Lung (tissue), 12 donors: ENCODE results near the gene CDH23. TPM values are rescaled to one million over a fixed set of nuclear protein-coding genes. Genes with fewer than 3 reads are reported as not detected.

ENCODE experiments used
- ATAC-seq: fragments of 200-7000 bp; cut with Tn5 transposase; one replicate; pipeline ENCODE4 v1.9.1; 2020; ENCODE audit warnings: moderate number of reproducible peaks; ENCODE audit not compliant: insufficient read depth, low FRiP score
- DNase-seq, 3 donors: peaks; one replicate each; pipeline ENCODE4 v3.0.0-alpha.2; 2013 to 2017
- H3K27ac ChIP-seq, 2 donors: one replicate each; pipeline ENCODE4 v1.5.1; 2013; ENCODE audit warnings: mild to moderate bottlenecking in 2 of 2, moderate library complexity in 2 of 2, control low read depth in 1 of 2, inconsistent platforms in 1 of 2, low read depth in 1 of 2, low read length in 1 of 2
- H3K27me3 ChIP-seq, 3 donors: one replicate each; pipeline ENCODE4 v1.5.1; 2013; ENCODE audit warnings: low read length in 2 of 3; ENCODE audit not compliant: control insufficient read depth in 3 of 3, insufficient read depth in 3 of 3
- H3K36me3 ChIP-seq, 4 donors: one replicate each; pipeline ENCODE4 v1.5.1; 2013; ENCODE audit warnings: low read length in 4 of 4, mild to moderate bottlenecking in 1 of 4, moderate library complexity in 1 of 4; ENCODE audit not compliant: control insufficient read depth in 4 of 4, insufficient read depth in 4 of 4
- H3K4me1 ChIP-seq, 5 donors: one replicate each; pipeline ENCODE4 v1.5.1; 2013; ENCODE audit warnings: low read length in 5 of 5, mild to moderate bottlenecking in 2 of 5, moderate library complexity in 1 of 5; ENCODE audit not compliant: control insufficient read depth in 5 of 5, insufficient read depth in 5 of 5
- H3K4me3 ChIP-seq: one replicate; pipeline ENCODE4 v1.5.1; 2013; ENCODE audit warnings: mild to moderate bottlenecking, control low read depth, moderate library complexity
- H3K9ac ChIP-seq, 2 donors: one replicate each; pipeline ENCODE4 v1.5.1; 2013; ENCODE audit warnings: low read length in 2 of 2, control low read depth in 1 of 2; ENCODE audit not compliant: insufficient read depth in 1 of 2
- H3K9me3 ChIP-seq, 4 donors: one replicate each; pipeline ENCODE4 v1.5.1; 2013; ENCODE audit warnings: low read length in 3 of 4, mild to moderate bottlenecking in 1 of 4, moderate library complexity in 1 of 4; ENCODE audit not compliant: control insufficient read depth in 4 of 4, insufficient read depth in 3 of 4
- WGBS, 2 donors: extraction: QIAGEN DNeasy Blood & Tissue Kit; methylation state at CpG; one replicate each; pipeline ENCODE4 v1.1.7; 2013; 5-methylcytosine and 5-hydroxymethylcytosine counted together
- polyA plus RNA-seq, 2 donors: library from polyadenylated mRNA; stranded (reverse); fragments of 200-250 nt; gene quantifications; one replicate each; pipeline ENCODE4 v1.2.1, GENCODE V29; 2013
- total RNA-seq, 2 donors: library from RNA; depleted of rRNA in 1 of 2; stranded (reverse); fragments of >200 nt in 1 of 2; gene quantifications; one replicate each; pipeline ENCODE4 v1.2.1, GENCODE V29; 2014 to 2021
- TF ChIP-seq, protein P1 (sequence below): IDR thresholded peaks from 2 replicates; pipeline ENCODE4 v1.5.1; 2012; ENCODE audit warnings: mild to moderate bottlenecking; ENCODE audit errors: control extremely low read depth, extremely low read depth
- donor health status: control.
- donor health status: control.
- donor health status: Bipolar disorder and iron deficiency.
- donor health status: healthy.
- donor health status: DM: yes; HTN: yes; CAD: no.

CDH23 gene
- total and polyA plus RNA-seq, 4 donors: 4.5 to 29.5 (median 6.0) TPM

DNA sequence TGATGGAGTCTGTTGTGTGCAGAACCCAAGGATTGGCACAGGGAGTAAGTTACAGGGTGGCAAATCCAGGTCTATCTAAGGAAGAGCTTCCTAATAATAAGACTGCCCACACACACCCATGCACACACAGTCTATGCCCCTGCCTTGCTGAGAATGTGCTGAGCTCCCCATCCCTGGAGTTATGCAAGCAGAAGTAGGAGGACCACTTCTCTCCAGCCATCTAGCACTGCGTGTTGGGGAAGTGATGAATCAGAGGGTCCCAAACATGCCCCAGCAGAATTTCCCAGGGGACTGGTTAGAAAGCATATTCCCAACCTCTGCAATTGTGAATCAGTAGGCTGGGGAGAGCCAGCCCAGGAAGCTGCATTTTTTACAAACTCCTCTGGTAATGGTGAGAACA, 117.2 kb downstream of the CDH23 start:
- no peaks in the 10 kb centered on the region for H3K9me3 ChIP-seq
- no peak for ATAC-seq
- H3K4me3 ChIP-seq: no peak overlapping the region
- 63 to 82% methylated on average over 1 of the region's 1 CpG for WGBS, 2 donors
- H3K36me3 ChIP-seq: no peaks in the 10 kb centered on the region
- DNase-seq: no peak
- H3K27ac ChIP-seq: no peak overlapping the region
- H3K9ac ChIP-seq: no peak overlapping the region
- TF ChIP-seq, protein P1, sequence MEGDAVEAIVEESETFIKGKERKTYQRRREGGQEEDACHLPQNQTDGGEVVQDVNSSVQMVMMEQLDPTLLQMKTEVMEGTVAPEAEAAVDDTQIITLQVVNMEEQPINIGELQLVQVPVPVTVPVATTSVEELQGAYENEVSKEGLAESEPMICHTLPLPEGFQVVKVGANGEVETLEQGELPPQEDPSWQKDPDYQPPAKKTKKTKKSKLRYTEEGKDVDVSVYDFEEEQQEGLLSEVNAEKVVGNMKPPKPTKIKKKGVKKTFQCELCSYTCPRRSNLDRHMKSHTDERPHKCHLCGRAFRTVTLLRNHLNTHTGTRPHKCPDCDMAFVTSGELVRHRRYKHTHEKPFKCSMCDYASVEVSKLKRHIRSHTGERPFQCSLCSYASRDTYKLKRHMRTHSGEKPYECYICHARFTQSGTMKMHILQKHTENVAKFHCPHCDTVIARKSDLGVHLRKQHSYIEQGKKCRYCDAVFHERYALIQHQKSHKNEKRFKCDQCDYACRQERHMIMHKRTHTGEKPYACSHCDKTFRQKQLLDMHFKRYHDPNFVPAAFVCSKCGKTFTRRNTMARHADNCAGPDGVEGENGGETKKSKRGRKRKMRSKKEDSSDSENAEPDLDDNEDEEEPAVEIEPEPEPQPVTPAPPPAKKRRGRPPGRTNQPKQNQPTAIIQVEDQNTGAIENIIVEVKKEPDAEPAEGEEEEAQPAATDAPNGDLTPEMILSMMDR: no peak
- peaks cover 0 to 7% (median 0%) of the 10 kb centered on the region in 5 donors for H3K4me1 ChIP-seq
- no peaks in the 10 kb centered on the region for H3K27me3 ChIP-seq

DNA sequence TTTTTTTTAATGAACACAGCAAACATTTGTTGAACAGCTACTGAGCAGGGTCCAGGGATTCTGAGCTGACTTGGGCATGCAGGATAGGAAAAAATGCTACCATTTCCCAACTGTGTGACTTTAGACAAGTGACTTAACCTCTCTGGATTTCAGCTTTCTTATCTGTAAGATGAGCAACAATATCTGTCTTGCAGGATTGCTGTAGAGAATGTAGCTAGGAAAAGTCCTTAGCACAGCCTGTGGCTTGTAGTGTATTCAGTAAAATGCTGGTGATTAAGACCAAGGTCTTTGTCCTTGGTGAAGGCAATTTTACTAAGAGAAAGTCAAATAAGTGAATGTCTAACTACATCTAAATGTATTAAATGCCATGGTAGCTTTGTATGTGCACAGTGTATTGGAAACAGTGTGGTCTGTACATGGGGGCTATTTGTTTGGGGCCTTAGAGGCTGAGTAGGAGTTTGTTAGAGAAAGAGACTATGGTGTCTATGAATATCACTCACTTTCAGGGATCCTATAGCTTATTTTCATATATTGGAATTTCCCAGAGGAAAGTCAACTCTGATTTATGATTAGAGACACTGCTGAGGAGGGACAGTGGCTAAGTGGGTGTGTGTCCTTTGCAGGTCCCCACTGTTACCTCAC, 118.9 kb downstream of the CDH23 start:
- no peaks in the 10 kb centered on the region for H3K9me3 ChIP-seq
- no peak overlapping the region for H3K4me3 ChIP-seq
- peaks cover 0 to 7% (median 0%) of the 10 kb centered on the region in 5 donors for H3K4me1 ChIP-seq
- H3K36me3 ChIP-seq: no peaks in the 10 kb centered on the region
- no peak overlapping the region for H3K27ac ChIP-seq
- DNase-seq (no peak), ATAC-seq (no peak)
- no peaks in the 10 kb centered on the region for H3K27me3 ChIP-seq
- H3K9ac ChIP-seq: no peak overlapping the region
- TF ChIP-seq, protein P1: no peak

DNA sequence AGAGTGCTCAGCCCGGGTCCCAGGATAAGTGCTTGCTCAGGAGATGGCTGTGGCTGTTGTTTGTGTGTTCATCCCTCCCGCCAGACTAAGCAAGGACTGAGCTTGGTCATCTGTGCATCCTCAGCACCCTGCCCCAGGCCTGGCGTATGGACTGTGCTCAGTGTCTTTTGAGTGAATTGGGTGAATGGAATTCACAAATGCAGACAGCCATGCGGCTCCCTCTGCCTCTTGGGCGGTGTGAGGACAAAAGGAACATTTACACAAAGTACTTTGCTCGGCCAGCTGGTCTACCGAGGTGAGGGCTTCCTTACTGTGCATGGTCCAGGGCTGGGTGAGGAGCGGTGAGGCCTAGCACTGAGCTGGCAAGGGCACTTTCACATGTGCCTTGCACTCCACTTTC, 120.2 kb downstream of the CDH23 start:
- 76 to 92% methylated on average over 8 of the region's 8 CpGs for WGBS, 2 donors
- ATAC-seq: no peak
- no peak overlapping the region for H3K9ac ChIP-seq
- no peak overlapping the region for H3K27ac ChIP-seq
- H3K36me3 ChIP-seq: no peaks in the 10 kb centered on the region
- no peaks in the 10 kb centered on the region for H3K27me3 ChIP-seq
- TF ChIP-seq, protein P1: no peak
- H3K4me1 ChIP-seq: peaks cover 0 to 7% (median 0%) of the 10 kb centered on the region in 5 donors
- no peaks in the 10 kb centered on the region for H3K9me3 ChIP-seq
- peak in 2 of 3 donors; percentile 31 to 35 for DNase-seq
- H3K4me3 ChIP-seq: no peak overlapping the region
